HepG2 (cell line): Measurements from ENCODE around the gene BOD1L1. TPM values are rescaled to one million over a fixed set of nuclear protein-coding genes. Genes with fewer than 3 reads are reported as not detected.

ENCODE experiments used
- ATAC-seq: fragments of 200-7000 bp; cut with Tn5 transposase; 3 replicates; pipeline ENCODE4 v1.9.1; 2020; ENCODE audit warnings: mild to moderate bottlenecking, moderate library complexity
- BruUV-seq: library from RNA; stranded (reverse); fragments of 400-500 nt; replicated peaks from 2 replicates; lab custom pipeline; 2021; lab: Mats Ljungman, UMichigan
- CTCF ChIA-PET: fragments of 300-600 bp; formaldehyde crosslinking; extraction: SDS; loops from one replicate; lab custom pipeline; 2021; ENCODE audit warnings: low total read pairs, inconsistent platforms, low intra/inter-chr PET ratio; lab: Yijun Ruan, JAX
- POLR2A ChIA-PET: fragments of 350-600 bp; sonication (Branson Sonifier 250); formaldehyde crosslinking; loops from one replicate; lab custom pipeline; 2020; ENCODE audit warnings: antibody characterized with exemption, inconsistent platforms; lab: Yijun Ruan, JAX
- DNase-seq: peaks from one replicate; pipeline ENCODE4 v3.0.0-alpha.2; 2015; ENCODE audit warnings: low spot score
- FAIRE-seq: peaks from 3 replicates; lab custom pipeline; 2011; peaks lifted over from hg19 to GRCh38; lab: Jason Lieb, UNC
- H2AFZ ChIP-seq: one replicate; pipeline ENCODE4 v1.6.1; 2011; ENCODE audit warnings: low read length, inconsistent platforms
- H3K27ac ChIP-seq: fragments of 300-600 bp; 3 replicates; pipeline ENCODE4 v1.8.0; 2011; ENCODE audit warnings: mixed run types, mild to moderate bottlenecking, mixed read lengths, low read length, inconsistent platforms; ENCODE audit not compliant: insufficient read depth; ENCODE audit errors: extremely low read length
- H3K27me3 ChIP-seq, 2 experiments: fragments of 200-600 bp in 1 of 2; 2 replicates in 1 of 2; 3 replicates in 1 of 2; pipeline versions ENCODE4 v1.6.0 to v1.8.0; 2011; ENCODE audit warnings: low read length in 2 of 2, mild to moderate bottlenecking in 2 of 2, moderate library complexity in 2 of 2, inconsistent platforms in 1 of 2; ENCODE audit not compliant: insufficient read depth in 2 of 2, control insufficient read depth in 1 of 2
- H3K36me3 ChIP-seq, 2 experiments: fragments of 200-600 bp in 1 of 2; replicated peaks in 1 of 2; 2 replicates in 1 of 2; 3 replicates in 1 of 2; pipeline versions ENCODE4 v1.5.1 to v1.8.0; 2011; ENCODE audit warnings: low read length in 2 of 2, inconsistent platforms in 1 of 2; ENCODE audit not compliant: insufficient read depth in 2 of 2, control insufficient read depth in 1 of 2
- H3K4me1 ChIP-seq: 2 replicates; pipeline ENCODE4 v1.5.1; 2012; ENCODE audit warnings: low read length, inconsistent platforms; ENCODE audit not compliant: insufficient read depth
- H3K4me2 ChIP-seq: 2 replicates; pipeline ENCODE4 v1.6.0; 2011; ENCODE audit warnings: low read depth, low read length, inconsistent platforms
- H3K4me3 ChIP-seq, 3 experiments: fragments of 200-600 bp in 1 of 3; sonication (generic), shearing (Covaris generic) in 1 of 3; replicated peaks in 1 of 3; 2 replicates each; pipeline ENCODE4 v1.5.1; 2011 to 2016; ENCODE audit warnings: low read length in 3 of 3, inconsistent platforms in 2 of 3, low read depth in 2 of 3, mild to moderate bottlenecking in 2 of 3, control low read depth in 1 of 3, mixed read lengths in 1 of 3; ENCODE audit not compliant: insufficient read depth in 1 of 3
- H3K79me2 ChIP-seq: one replicate; pipeline ENCODE4 v1.6.1; 2011; ENCODE audit warnings: low read length, inconsistent platforms; ENCODE audit not compliant: insufficient read depth
- H3K9ac ChIP-seq: 2 replicates; pipeline ENCODE4 v1.6.0; 2011; ENCODE audit warnings: mild to moderate bottlenecking, low read depth, low read length, inconsistent platforms; ENCODE audit not compliant: insufficient read depth
- H3K9me3 ChIP-seq: 2 replicates; pipeline ENCODE4 v1.5.1; 2012; ENCODE audit warnings: mild to moderate bottlenecking, low read length
- H4K20me1 ChIP-seq: 2 replicates; pipeline ENCODE4 v1.6.0; 2011; ENCODE audit warnings: inconsistent platforms, mild to moderate bottlenecking, low read length, moderate library complexity; ENCODE audit not compliant: insufficient read depth
- AHR ChIP-seq: IDR thresholded peaks from 2 replicates; pipeline ENCODE4 v1.6.1; 2018; ENCODE audit warnings: missing genetic modification reagents, missing compliant biosample characterization
- ARNT2 ChIP-seq: sonication (generic); formaldehyde crosslinking; IDR thresholded peaks from 2 replicates; pipeline ENCODE4 v1.8.0; 2022; ENCODE audit warnings: mild to moderate bottlenecking, low read depth, missing genetic modification reagents, moderate library complexity
- CAMTA2 ChIP-seq: sonication (generic); formaldehyde crosslinking; IDR thresholded peaks from 2 replicates; pipeline ENCODE4 v1.4.0; 2020; ENCODE audit warnings: mild to moderate bottlenecking, missing genetic modification reagents, borderline replicate concordance
- ELF4 ChIP-seq: sonication (generic); formaldehyde crosslinking; IDR thresholded peaks from 2 replicates; pipeline ENCODE4 v1.5.0; 2020; ENCODE audit warnings: missing genetic modification reagents, mild to moderate bottlenecking, moderate library complexity, borderline replicate concordance
- HNRNPL ChIP-seq: fragments of 200-400 bp; formaldehyde crosslinking; IDR thresholded peaks from 2 replicates; pipeline ENCODE4 v1.6.1; 2017; ENCODE audit warnings: mild to moderate bottlenecking, low read depth, low read length
- JUND ChIP-seq: sonication (generic); formaldehyde crosslinking; IDR thresholded peaks from 2 replicates; pipeline ENCODE4 v1.8.0; 2022; ENCODE audit warnings: mild to moderate bottlenecking, missing genetic modification reagents
- KDM2A ChIP-seq: sonication (generic); formaldehyde crosslinking; IDR thresholded peaks from 2 replicates; pipeline ENCODE4 v1.4.0; 2020; ENCODE audit warnings: low read depth, missing genetic modification reagents, borderline replicate concordance
- KDM3A ChIP-seq: IDR thresholded peaks from 2 replicates; pipeline ENCODE4 v1.6.1; 2018; ENCODE audit warnings: low read depth, missing compliant biosample characterization
- KLF15 ChIP-seq: sonication (generic); formaldehyde crosslinking; IDR thresholded peaks from 2 replicates; pipeline ENCODE4 v1.8.1; 2023; ENCODE audit warnings: borderline replicate concordance, mild to moderate bottlenecking, inconsistent platforms, missing genetic modification reagents, mixed read lengths
- MTA1 ChIP-seq: sonication (generic); formaldehyde crosslinking; IDR thresholded peaks from 2 replicates; pipeline ENCODE4 v1.4.0; 2020; ENCODE audit warnings: missing genetic modification reagents, mild to moderate bottlenecking, borderline replicate concordance
- SIX4 ChIP-seq: sonication (generic); formaldehyde crosslinking; IDR thresholded peaks from 2 replicates; pipeline ENCODE4 v1.4.0; 2020; ENCODE audit warnings: missing genetic modification reagents
- SP5 ChIP-seq: IDR thresholded peaks from 2 replicates; pipeline ENCODE4 v1.6.1; 2016; ENCODE audit warnings: low read depth, borderline replicate concordance
- TBX2 ChIP-seq: sonication (generic); formaldehyde crosslinking; IDR thresholded peaks from 2 replicates; pipeline ENCODE4 v1.5.0; 2020; ENCODE audit warnings: missing genetic modification reagents, mild to moderate bottlenecking, borderline replicate concordance
- ZBTB39 ChIP-seq: sonication (generic); formaldehyde crosslinking; IDR thresholded peaks from 2 replicates; pipeline ENCODE4 v1.5.0; 2020; ENCODE audit warnings: missing genetic modification reagents
- ZMAT5 ChIP-seq: sonication (generic); formaldehyde crosslinking; IDR thresholded peaks from 2 replicates; pipeline ENCODE4 v1.5.0; 2020; ENCODE audit warnings: mild to moderate bottlenecking, low read depth, missing genetic modification reagents, borderline replicate concordance
- WGBS: methylation state at CpG from one replicate; pipeline ENCODE4 v1.1.6; 2017; ENCODE audit warnings: low lambda C conversion rate; 5-methylcytosine and 5-hydroxymethylcytosine counted together
- in situ Hi-C: cut with HindIII; loops from 2 replicates; pipeline ENCODE4 v1.10.0; 2017; ENCODE audit warnings: low pct_unique_long_range_greater_than_20kb; ENCODE audit not compliant: extremely low pct_ligation_motif_present
- intact Hi-C: fragments of 100-400 bp; cut with micrococcal nuclease; formaldehyde crosslinking; loops from one replicate; pipeline ENCODE4 v1.10.0; 2022; ENCODE audit not compliant: unreplicated experiment
- polyA plus RNA-seq, 8 experiments: library from polyadenylated mRNA; depleted of rRNA in 3 of 8; stranded (reverse) in 7 of 8; unstranded in 1 of 8; fragments of >200 nt; fragmentation: Illumina TruSeq in 4 of 8; extraction: Trizol in 4 of 8; gene quantifications; 2 replicates each; pipeline versions ENCODE4 v1.2.1 to v1.2.3, GENCODE V29; 2011 to 2016; ENCODE audit warnings: low read depth in 4 of 8, missing spikeins in 1 of 8, mixed read lengths in 1 of 8; ENCODE audit not compliant: insufficient read depth in 1 of 8
- total RNA-seq, 5 experiments: library from RNA; depleted of rRNA; stranded (reverse); fragments of >200 nt; fragmentation: Illumina TruSeq; extraction: Trizol; gene quantifications; 2 replicates each; pipeline ENCODE4 v1.2.3, GENCODE V29; 2016; ENCODE audit warnings: low read depth in 1 of 5
- TF ChIP-seq, protein P1 (sequence below): sonication (generic); formaldehyde crosslinking; IDR thresholded peaks from 2 replicates; pipeline ENCODE4 v1.4.0; 2020; ENCODE audit warnings: mild to moderate bottlenecking, missing genetic modification reagents
- TF ChIP-seq, protein P2 (sequence below): sonication (generic); formaldehyde crosslinking; IDR thresholded peaks from 2 replicates; pipeline ENCODE4 v1.8.0; 2022; ENCODE audit warnings: missing genetic modification reagents, low read depth, mild to moderate bottlenecking, borderline replicate concordance

BOD1L1 gene
- total and polyA plus RNA-seq, 2 of the 13 experiments (the other 11 are each of a cell fraction or from before 2014, with no cell fraction given) = 11.7 to 17.9 TPM

DNA sequence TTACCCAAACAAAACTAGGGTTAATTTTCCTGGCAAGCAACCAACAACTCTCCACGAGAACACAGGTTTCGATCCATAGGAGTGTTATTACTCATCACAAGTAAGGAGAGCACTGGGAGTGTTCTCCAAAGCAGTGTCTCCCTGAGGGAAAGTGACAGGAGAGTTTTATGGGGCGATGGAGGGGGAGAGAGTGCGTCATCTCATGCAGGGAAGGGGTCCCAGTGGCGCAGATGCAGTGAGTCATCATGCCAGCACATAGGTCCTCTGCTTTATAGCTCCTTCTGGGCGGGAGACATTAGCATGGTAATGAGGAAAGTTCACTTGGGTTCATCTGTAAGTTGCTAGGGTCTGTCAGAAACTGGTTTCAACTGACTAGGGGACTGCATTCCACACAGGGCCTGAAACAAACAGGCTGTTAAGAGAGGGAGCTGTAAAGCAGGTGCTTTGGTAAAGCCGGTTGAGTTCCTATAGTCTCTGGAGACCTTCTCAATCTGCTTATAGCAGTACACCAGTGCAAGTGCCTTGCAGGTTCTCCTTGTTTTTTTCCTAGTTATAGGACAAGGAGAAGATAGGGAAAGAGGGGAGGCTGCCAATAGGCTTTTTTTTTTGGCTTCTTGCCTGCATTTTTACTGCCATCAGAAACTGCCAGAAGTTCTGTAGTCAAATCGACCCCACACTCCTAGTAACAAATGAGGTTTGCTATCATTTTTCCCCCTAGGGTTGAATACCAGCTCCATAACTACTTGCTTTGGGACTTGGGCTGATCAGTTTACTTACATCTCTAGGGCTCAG lies 12.8 kb upstream of the BOD1L1 start:
- ChIA-PET POLR2A (no interaction called here), CTCF (no interaction called here)
- intact Hi-C loops = no loop called here
- no peak overlapping the region for H2AFZ ChIP-seq
- WGBS = 2% methylated on average over 8 of the region's 8 CpGs
- DNase-seq = no peak
- in situ Hi-C loops = loop anchor here (25.0 kb wide), 2 partner anchors 1372 to 1522 kb away; partner anchors contain the start of gene CPEB2
- no peaks in the 10 kb centered on the region for H3K9me3 ChIP-seq
- H3K4me2 ChIP-seq = no peak overlapping the region
- H3K27ac ChIP-seq = no peak overlapping the region
- BruUV-seq = no TSS peak
- no peak overlapping the region for H3K9ac ChIP-seq
- no peaks in the 10 kb centered on the region for H4K20me1 ChIP-seq
- H3K79me2 ChIP-seq = no peaks in the 10 kb centered on the region
- H3K4me1 ChIP-seq = no peaks in the 10 kb centered on the region
- H3K36me3 ChIP-seq = no peaks in the 10 kb centered on the region
- no peak overlapping the region for H3K4me3 ChIP-seq
- ATAC-seq = no peak; the same call in 2 of the 3 replicates
- FAIRE-seq = no peak
- no peaks in the 10 kb centered on the region for H3K27me3 ChIP-seq
- TF ChIP-seq HNRNPL (no peak), SP5 (no peak), ELF4 (no peak), ZMAT5 (CRISPR knock-in tag) (no peak), SIX4 (CRISPR knock-in tag) (no peak), ARNT2 (CRISPR knock-in tag) (no peak), TBX2 (CRISPR knock-in tag) (no peak), AHR (CRISPR knock-in tag) (no peak), CAMTA2 (no peak), ZBTB39 (CRISPR knock-in tag) (no peak), JUND (no peak), MTA1 (no peak), KLF15 (CRISPR knock-in tag) (no peak), KDM2A (CRISPR knock-in tag) (no peak), KDM3A (no peak)
- TF ChIP-seq, protein P1, sequence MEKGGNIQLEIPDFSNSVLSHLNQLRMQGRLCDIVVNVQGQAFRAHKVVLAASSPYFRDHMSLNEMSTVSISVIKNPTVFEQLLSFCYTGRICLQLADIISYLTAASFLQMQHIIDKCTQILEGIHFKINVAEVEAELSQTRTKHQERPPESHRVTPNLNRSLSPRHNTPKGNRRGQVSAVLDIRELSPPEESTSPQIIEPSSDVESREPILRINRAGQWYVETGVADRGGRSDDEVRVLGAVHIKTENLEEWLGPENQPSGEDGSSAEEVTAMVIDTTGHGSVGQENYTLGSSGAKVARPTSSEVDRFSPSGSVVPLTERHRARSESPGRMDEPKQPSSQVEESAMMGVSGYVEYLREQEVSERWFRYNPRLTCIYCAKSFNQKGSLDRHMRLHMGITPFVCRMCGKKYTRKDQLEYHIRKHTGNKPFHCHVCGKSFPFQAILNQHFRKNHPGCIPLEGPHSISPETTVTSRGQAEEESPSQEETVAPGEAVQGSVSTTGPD (CRISPR knock-in tag) = no peak
- TF ChIP-seq, protein P2, sequence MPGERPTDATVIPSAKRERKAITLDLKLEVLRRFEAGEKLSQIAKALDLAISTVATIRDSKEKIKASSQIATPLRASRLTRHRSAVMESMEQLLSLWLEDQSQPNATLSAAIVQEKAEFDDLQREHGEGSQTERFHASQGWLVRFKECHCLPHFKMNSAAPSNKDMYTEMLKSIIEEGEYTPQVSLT = no peak
